HepG2 (cell line): ENCODE data around the gene ZNF513. TPM values are rescaled to one million over a fixed set of nuclear protein-coding genes. Genes with fewer than 3 reads are reported as not detected.
A peak's percentile ranks its signal among the peaks of the same experiment; 100 is the strongest.

ENCODE experiments used
- ATF3 ChIP-seq: sonication (generic); formaldehyde crosslinking; IDR thresholded peaks from 2 replicates; pipeline ENCODE4 v1.4.0; 2020; ENCODE audit warnings: missing genetic modification reagents
- FOXK2 ChIP-seq: fragments of 450-650 bp; IDR thresholded peaks from 2 replicates; pipeline ENCODE4 v1.6.1; 2016
- GMEB2 ChIP-seq: IDR thresholded peaks from 2 replicates; pipeline ENCODE4 v1.6.1; 2016; ENCODE audit warnings: missing biosample characterization, missing genetic modification reagents, low read depth
- GTF2F1 ChIP-seq: fragments of 150-350 bp; IDR thresholded peaks from 2 replicates; pipeline ENCODE4 v1.6.1; 2014; ENCODE audit warnings: low read length
- HNF4G ChIP-seq, 2 experiments: sonication (generic) in 1 of 2; formaldehyde crosslinking in 1 of 2; IDR thresholded peaks; 2 replicates each; pipeline versions ENCODE4 v1.4.0 to v1.6.1; 2011 to 2020; ENCODE audit warnings: borderline replicate concordance in 2 of 2, low read depth in 2 of 2, mild to moderate bottlenecking in 2 of 2, low read length in 1 of 2, missing genetic modification reagents in 1 of 2, moderate library complexity in 1 of 2
- MAF1 ChIP-seq: sonication (generic); formaldehyde crosslinking; IDR thresholded peaks from 2 replicates; pipeline ENCODE4 v1.5.0; 2020; ENCODE audit warnings: missing genetic modification reagents, borderline replicate concordance
- MZF1 ChIP-seq: sonication (generic); formaldehyde crosslinking; IDR thresholded peaks from 2 replicates; pipeline ENCODE4 v1.8.1; 2023; ENCODE audit warnings: mild to moderate bottlenecking, missing genetic modification reagents, borderline replicate concordance
- RFX1 ChIP-seq: fragments of 450-650 bp; IDR thresholded peaks from 2 replicates; pipeline ENCODE4 v1.6.1; 2017
- SPEN ChIP-seq: sonication (generic); formaldehyde crosslinking; IDR thresholded peaks from 2 replicates; pipeline ENCODE4 v1.5.1; 2020; ENCODE audit warnings: low read depth, mild to moderate bottlenecking, missing genetic modification reagents
- TAF15 ChIP-seq: fragments of 200-400 bp; formaldehyde crosslinking; IDR thresholded peaks from one replicate; pipeline ENCODE4 v1.6.1; 2018; ENCODE audit warnings: mild to moderate bottlenecking, low read depth, low read length; ENCODE audit not compliant: poor library complexity, severe bottlenecking
- ZBTB42 ChIP-seq: sonication (generic); formaldehyde crosslinking; IDR thresholded peaks from 2 replicates; pipeline ENCODE4 v1.5.0; 2020; ENCODE audit warnings: mild to moderate bottlenecking, missing genetic modification reagents
- ZBTB49 ChIP-seq: sonication (generic); formaldehyde crosslinking; IDR thresholded peaks from 2 replicates; pipeline ENCODE4 v1.4.0; 2020; ENCODE audit warnings: missing genetic modification reagents, borderline replicate concordance
- ZMAT3 ChIP-seq: sonication (generic); formaldehyde crosslinking; conservative IDR thresholded peaks from 2 replicates; pipeline ENCODE4 v1.7.0; 2021; ENCODE audit warnings: missing genetic modification reagents
- ZNF260 ChIP-seq: sonication (generic); formaldehyde crosslinking; IDR thresholded peaks from 2 replicates; pipeline ENCODE4 v1.4.0; 2020; ENCODE audit warnings: missing genetic modification reagents, low read depth, mild to moderate bottlenecking, borderline replicate concordance
- ZNF292 ChIP-seq: sonication (generic); formaldehyde crosslinking; IDR thresholded peaks from 2 replicates; pipeline ENCODE4 v1.8.1; 2022; ENCODE audit warnings: mild to moderate bottlenecking, low read depth, missing genetic modification reagents, borderline replicate concordance
- ZNF563 ChIP-seq: sonication (generic); formaldehyde crosslinking; IDR thresholded peaks from 2 replicates; pipeline ENCODE4 v1.8.0; 2022; ENCODE audit warnings: mild to moderate bottlenecking, moderate library complexity, missing genetic modification reagents
- ZXDC ChIP-seq: sonication (generic); formaldehyde crosslinking; IDR thresholded peaks from 2 replicates; pipeline ENCODE4 v1.5.0; 2020; ENCODE audit warnings: mild to moderate bottlenecking, missing genetic modification reagents
- ZZZ3 ChIP-seq: sonication (generic); formaldehyde crosslinking; IDR thresholded peaks from 2 replicates; pipeline ENCODE4 v1.4.0; 2020; ENCODE audit warnings: missing genetic modification reagents, mild to moderate bottlenecking, borderline replicate concordance
- polyA plus RNA-seq, 8 experiments: library from polyadenylated mRNA; depleted of rRNA in 3 of 8; stranded (reverse) in 7 of 8; unstranded in 1 of 8; fragments of >200 nt; fragmentation: Illumina TruSeq in 4 of 8; extraction: Trizol in 4 of 8; gene quantifications; 2 replicates each; pipeline versions ENCODE4 v1.2.1 to v1.2.3, GENCODE V29; 2011 to 2016; ENCODE audit warnings: low read depth in 4 of 8, missing spikeins in 1 of 8, mixed read lengths in 1 of 8; ENCODE audit not compliant: insufficient read depth in 1 of 8
- total RNA-seq, 5 experiments: library from RNA; depleted of rRNA; stranded (reverse); fragments of >200 nt; fragmentation: Illumina TruSeq; extraction: Trizol; gene quantifications; 2 replicates each; pipeline ENCODE4 v1.2.3, GENCODE V29; 2016; ENCODE audit warnings: low read depth in 1 of 5
- TF ChIP-seq, protein P1 (sequence below): sonication (generic); formaldehyde crosslinking; IDR thresholded peaks from 2 replicates; pipeline ENCODE4 v1.5.0; 2020; ENCODE audit warnings: missing genetic modification reagents

The ZNF513 gene
- total and polyA plus RNA-seq, 2 of the 13 experiments (the other 11 are each of a cell fraction or from before 2014, with no cell fraction given), result 4.9 to 6.3 TPM

DNA sequence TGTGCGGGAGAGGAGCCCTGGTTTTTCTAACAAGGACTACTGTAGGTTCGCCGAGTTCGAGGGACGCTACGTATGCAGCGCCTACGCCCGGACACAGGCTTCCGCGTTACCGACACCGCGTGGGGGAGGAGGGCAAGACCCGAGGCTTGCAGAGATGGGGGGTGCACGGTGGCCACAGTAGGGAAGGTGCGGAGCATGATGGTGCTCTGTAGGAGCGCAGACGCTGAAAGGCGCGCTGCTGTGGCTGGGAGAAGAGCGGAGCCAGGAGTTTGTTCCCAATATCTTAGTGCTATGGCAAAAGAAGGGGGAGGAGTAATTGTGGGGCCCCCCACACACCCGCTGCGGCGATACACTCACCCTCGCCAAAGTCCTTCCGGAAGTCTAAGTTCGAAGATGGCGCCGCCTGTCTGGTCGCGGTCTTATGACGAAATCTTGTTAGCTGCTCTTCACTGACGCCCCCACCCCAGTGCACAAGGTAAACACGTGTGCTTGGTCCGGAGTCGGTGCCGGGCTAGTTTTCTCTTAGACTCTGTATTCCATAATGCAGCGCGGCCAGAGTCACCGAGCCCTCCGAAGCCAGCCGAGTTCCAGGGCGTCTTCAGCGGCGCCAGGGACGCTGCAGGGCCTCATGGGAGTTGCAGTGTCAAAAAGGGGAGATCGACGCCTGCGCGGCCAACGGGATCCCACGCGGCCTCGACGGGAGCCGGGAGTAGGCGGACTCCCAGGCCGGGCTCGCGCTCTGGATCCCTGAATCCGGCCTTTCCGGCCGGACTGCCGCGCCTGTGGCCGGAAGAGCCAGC is 24.0 kb downstream of the ZNF513 start, which contains the start of gene GTF3C2 (continued):
- no peak for TF ChIP-seq ZBTB49
- peak; percentile 69 for TF ChIP-seq ZMAT3 (CRISPR knock-in tag)
- TF ChIP-seq SPEN (CRISPR knock-in tag), result peak; percentile 87
- TF ChIP-seq ZNF563 (CRISPR knock-in tag), result peak; percentile 87; the same call in 1 of the 2 replicates
- TF ChIP-seq TAF15, result no peak
- 0 out of 2 replicates have a peak, but pooled peaks have one; percentile 53 for TF ChIP-seq GTF2F1
- no peak for TF ChIP-seq RFX1
- no peak; the same call in 1 of the 2 replicates for TF ChIP-seq ATF3 (CRISPR knock-in tag)
- TF ChIP-seq ZXDC (CRISPR knock-in tag), result peak; percentile 79; the same call in 1 of the 2 replicates
- peak; percentile 21; the same call in 1 of the 2 replicates for TF ChIP-seq MZF1 (CRISPR knock-in tag)
- peak; percentile 57; the same call in 1 of the 2 replicates for TF ChIP-seq HNF4G (IDR thresholded peaks at IDR 0.05; ENCODE audit: borderline replicate concordance, low read depth, low read length)
- TF ChIP-seq HNF4G (CRISPR knock-in tag; IDR thresholded peaks at IDR 0.05; ENCODE audit: borderline replicate concordance, low read depth), result peak; percentile 62
- 0 out of 2 replicates have a peak, but pooled peaks have one; percentile 19 for TF ChIP-seq ZBTB42 (CRISPR knock-in tag)
- TF ChIP-seq GMEB2, result peak; percentile 54; the same call in 1 of the 2 replicates
- peak; percentile 78; the same call in 1 of the 2 replicates for TF ChIP-seq ZZZ3 (CRISPR knock-in tag)
- no peak for TF ChIP-seq ZNF260
- TF ChIP-seq, protein P1, sequence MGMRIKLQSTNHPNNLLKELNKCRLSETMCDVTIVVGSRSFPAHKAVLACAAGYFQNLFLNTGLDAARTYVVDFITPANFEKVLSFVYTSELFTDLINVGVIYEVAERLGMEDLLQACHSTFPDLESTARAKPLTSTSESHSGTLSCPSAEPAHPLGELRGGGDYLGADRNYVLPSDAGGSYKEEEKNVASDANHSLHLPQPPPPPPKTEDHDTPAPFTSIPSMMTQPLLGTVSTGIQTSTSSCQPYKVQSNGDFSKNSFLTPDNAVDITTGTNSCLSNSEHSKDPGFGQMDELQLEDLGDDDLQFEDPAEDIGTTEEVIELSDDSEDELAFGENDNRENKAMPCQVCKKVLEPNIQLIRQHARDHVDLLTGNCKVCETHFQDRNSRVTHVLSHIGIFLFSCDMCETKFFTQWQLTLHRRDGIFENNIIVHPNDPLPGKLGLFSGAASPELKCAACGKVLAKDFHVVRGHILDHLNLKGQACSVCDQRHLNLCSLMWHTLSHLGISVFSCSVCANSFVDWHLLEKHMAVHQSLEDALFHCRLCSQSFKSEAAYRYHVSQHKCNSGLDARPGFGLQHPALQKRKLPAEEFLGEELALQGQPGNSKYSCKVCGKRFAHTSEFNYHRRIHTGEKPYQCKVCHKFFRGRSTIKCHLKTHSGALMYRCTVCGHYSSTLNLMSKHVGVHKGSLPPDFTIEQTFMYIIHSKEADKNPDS (CRISPR knock-in tag), result no peak
- TF ChIP-seq FOXK2, result peak; percentile 96
- TF ChIP-seq ZNF292 (CRISPR knock-in tag), result no peak; the same call in 1 of the 2 replicates
- TF ChIP-seq MAF1 (CRISPR knock-in tag), result peak; percentile 87; the same call in 1 of the 2 replicates
